Measurements from ENCODE around the gene DYNC1I1. TPM values are rescaled to one million over a fixed set of nuclear protein-coding genes. Genes with fewer than 3 reads are reported as not detected.

Gene DYNC1I1
- total and polyA plus RNA-seq, 10 donors = 0.21 to 7.5 (median 0.86) TPM

DNA sequence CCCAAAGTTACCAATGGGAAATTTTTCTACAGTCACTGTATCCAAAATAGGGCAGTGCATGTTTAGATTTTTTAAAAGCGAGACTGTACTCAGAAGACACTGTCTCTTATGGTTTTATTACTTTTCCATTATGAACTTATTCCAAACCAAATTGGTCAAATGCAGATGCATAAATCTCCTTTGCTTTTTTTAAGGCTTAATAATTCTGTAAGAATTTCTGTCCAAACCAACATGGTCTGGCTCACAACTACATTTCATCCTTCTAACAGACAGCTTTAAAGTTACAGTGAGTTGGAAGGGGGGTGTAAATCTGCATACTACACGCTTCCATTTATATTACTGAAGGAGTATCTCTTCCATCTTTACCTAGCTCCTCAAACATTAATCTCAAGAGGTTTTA is 350.4 kb downstream of the DYNC1I1 start:
- H3K27ac ChIP-seq = no peak overlapping the region
- DNase-seq = no peak
- intact Hi-C loops (cut with DNase I; ENCODE audit: low total_unique reads) = no loop called here
- H3K4me3 ChIP-seq = no peak overlapping the region
- H3K36me3 ChIP-seq = peaks cover 0 to 63% (median 17%) of the 10 kb centered on the region in 6 donors
- no peaks in the 10 kb centered on the region for H3K4me1 ChIP-seq
- no peak for TF ChIP-seq POLR2A (IDR thresholded peaks at IDR 0.05)
- TF ChIP-seq, protein P1, sequence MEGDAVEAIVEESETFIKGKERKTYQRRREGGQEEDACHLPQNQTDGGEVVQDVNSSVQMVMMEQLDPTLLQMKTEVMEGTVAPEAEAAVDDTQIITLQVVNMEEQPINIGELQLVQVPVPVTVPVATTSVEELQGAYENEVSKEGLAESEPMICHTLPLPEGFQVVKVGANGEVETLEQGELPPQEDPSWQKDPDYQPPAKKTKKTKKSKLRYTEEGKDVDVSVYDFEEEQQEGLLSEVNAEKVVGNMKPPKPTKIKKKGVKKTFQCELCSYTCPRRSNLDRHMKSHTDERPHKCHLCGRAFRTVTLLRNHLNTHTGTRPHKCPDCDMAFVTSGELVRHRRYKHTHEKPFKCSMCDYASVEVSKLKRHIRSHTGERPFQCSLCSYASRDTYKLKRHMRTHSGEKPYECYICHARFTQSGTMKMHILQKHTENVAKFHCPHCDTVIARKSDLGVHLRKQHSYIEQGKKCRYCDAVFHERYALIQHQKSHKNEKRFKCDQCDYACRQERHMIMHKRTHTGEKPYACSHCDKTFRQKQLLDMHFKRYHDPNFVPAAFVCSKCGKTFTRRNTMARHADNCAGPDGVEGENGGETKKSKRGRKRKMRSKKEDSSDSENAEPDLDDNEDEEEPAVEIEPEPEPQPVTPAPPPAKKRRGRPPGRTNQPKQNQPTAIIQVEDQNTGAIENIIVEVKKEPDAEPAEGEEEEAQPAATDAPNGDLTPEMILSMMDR (IDR thresholded peaks at IDR 0.05 in 8 of 11, conservative IDR thresholded peaks at IDR 0.05 in 3 of 11) = no peak
- no peak for TF ChIP-seq POLR2AphosphoS5 (IDR thresholded peaks at IDR 0.05)
- 93 to 97% (median 96%) methylated on average over 2 of the region's 2 CpGs for WGBS, 5 donors
- H3K27me3 ChIP-seq (replicated peaks in 1 of 7) = no peaks in the 10 kb centered on the region
- H3K9me3 ChIP-seq = no peaks in the 10 kb centered on the region

DNA sequence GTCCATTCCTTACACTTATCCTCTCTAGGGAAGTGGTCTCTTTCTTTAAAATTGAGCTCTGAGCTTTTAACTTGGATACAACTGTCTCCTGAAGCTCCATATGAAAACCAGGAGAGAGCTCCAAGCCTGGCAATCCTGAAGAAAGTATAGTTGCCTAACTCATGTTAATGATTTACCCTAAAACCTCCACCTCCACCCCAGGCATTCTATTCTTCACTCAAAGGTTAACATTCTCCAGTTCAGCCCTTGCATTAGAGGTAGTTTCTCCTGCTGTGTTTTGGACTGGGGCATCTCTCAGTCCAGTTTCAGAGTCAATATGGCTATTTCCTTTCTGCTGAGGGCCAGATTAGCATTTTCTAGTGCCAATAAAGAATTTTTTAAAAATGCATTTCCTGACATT is 354.0 kb downstream of the DYNC1I1 start:
- Histone ChIP-seq H3K27ac (no peak overlapping the region), H3K4me1 (no peaks in the 10 kb centered on the region), H3K9me3 (no peaks in the 10 kb centered on the region), H3K4me3 (no peak overlapping the region), H3K36me3 (peaks cover 0 to 70% (median 14%) of the 10 kb centered on the region in 6 donors), H3K27me3 (replicated peaks in 1 of 7) (no peaks in the 10 kb centered on the region)
- DNase-seq = no peak
- TF ChIP-seq, protein P1 (IDR thresholded peaks at IDR 0.05 in 8 of 11, conservative IDR thresholded peaks at IDR 0.05 in 3 of 11) = no peak
- no peak for TF ChIP-seq POLR2AphosphoS5 (IDR thresholded peaks at IDR 0.05)
- no peak for TF ChIP-seq POLR2A (IDR thresholded peaks at IDR 0.05)
- intact Hi-C loops (cut with DNase I; ENCODE audit: low total_unique reads) = no loop called here

DNA sequence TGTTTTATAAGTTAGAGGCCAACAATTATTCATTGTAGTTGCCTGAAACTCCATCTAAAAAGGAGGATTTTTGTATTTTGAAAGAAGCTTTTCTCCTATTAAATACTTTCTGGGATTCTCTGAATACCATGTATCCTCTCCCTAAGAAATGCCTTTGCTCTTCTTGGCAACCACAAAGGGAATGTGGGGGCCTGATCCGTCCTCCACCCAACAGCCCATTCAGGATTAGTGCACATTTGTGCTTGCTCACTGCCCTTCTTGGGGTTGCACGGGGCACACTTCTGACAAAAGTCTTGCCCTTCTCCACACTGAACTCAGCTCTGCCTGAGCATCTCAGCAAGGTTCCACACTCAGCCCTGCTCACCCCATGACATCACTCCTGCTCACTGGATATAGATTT is 355.4 kb downstream of the DYNC1I1 start:
- no peaks in the 10 kb centered on the region for H3K27me3 ChIP-seq (replicated peaks in 1 of 7)
- H3K27ac ChIP-seq = no peak overlapping the region
- H3K9me3 ChIP-seq = no peaks in the 10 kb centered on the region
- H3K4me1 ChIP-seq = no peaks in the 10 kb centered on the region
- H3K36me3 ChIP-seq = peaks cover 0 to 74% (median 15%) of the 10 kb centered on the region in 6 donors
- intact Hi-C loops (cut with DNase I; ENCODE audit: low total_unique reads) = no loop called here
- TF ChIP-seq POLR2AphosphoS5 (IDR thresholded peaks at IDR 0.05) = no peak
- no peak for TF ChIP-seq POLR2A (IDR thresholded peaks at IDR 0.05)
- TF ChIP-seq, protein P1 (IDR thresholded peaks at IDR 0.05 in 8 of 11, conservative IDR thresholded peaks at IDR 0.05 in 3 of 11) = no peak
- WGBS, 5 donors = 59 to 91% (median 84%) methylated on average over 2 of the region's 2 CpGs
- no peak for DNase-seq
- H3K4me3 ChIP-seq = no peak overlapping the region

DNA sequence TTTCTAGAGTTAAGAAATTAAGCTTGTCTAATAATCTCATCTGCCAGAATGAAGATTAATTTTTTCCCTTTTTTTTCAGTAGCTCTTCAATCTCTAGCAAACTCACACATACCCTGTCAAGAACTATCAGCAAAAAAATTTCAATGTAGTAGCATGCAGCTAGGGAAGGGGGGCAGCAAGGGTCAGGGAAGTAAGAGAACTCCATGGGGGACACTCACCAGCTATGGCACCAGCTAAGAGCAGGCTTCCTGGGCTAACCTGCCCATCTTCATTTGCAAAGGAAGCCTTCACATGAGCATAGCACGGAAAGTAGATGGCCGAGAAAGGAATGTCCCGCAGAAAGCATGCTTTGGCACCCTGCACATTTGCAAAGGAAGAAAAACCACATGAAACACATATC is 359.2 kb downstream of the DYNC1I1 start:
- Histone ChIP-seq H3K27me3 (replicated peaks in 1 of 7) (no peaks in the 10 kb centered on the region), H3K9me3 (no peaks in the 10 kb centered on the region), H3K4me3 (no peak overlapping the region), H3K36me3 (peaks cover 0 to 81% (median 15%) of the 10 kb centered on the region in 6 donors), H3K4me1 (no peaks in the 10 kb centered on the region), H3K27ac (no peak overlapping the region)
- 88 to 98% (median 96%) methylated on average over 3 of the region's 3 CpGs for WGBS, 5 donors
- intact Hi-C loops (cut with DNase I; ENCODE audit: low total_unique reads) = no loop called here
- no peak for TF ChIP-seq POLR2A (IDR thresholded peaks at IDR 0.05)
- TF ChIP-seq POLR2AphosphoS5 (IDR thresholded peaks at IDR 0.05) = no peak
- DNase-seq = no peak

DNA sequence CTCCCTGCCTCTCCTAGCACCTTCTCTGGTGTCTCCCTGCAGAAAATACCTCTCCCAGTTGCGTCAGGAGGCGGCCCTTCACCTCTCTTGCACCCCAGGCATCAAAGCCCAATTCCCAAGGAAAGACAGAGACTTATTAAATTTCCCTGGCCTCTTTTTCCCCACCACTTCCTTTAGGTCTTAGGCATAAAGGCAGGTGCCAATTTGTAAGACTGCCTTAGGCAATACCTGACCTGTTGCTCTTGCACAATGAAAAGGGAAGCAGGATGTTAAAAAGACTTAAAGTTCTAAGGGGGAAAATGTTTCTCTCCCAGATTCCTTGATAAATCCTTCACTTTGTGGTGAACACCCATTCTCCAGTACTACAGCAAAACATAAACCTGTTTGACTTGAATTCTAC is 362.9 kb downstream of the DYNC1I1 start:
- TF ChIP-seq POLR2A (IDR thresholded peaks at IDR 0.05) = no peak
- no peak for TF ChIP-seq POLR2AphosphoS5 (IDR thresholded peaks at IDR 0.05)
- TF ChIP-seq, protein P1 (IDR thresholded peaks at IDR 0.05 in 8 of 11, conservative IDR thresholded peaks at IDR 0.05 in 3 of 11) = no peak
- 82 to 100% (median 96%) methylated on average over 2 of the region's 2 CpGs for WGBS, 5 donors
- H3K4me3 ChIP-seq = no peak overlapping the region
- H3K27ac ChIP-seq = no peak overlapping the region
- DNase-seq = no peak
- H3K9me3 ChIP-seq = no peaks in the 10 kb centered on the region
- no peaks in the 10 kb centered on the region for H3K4me1 ChIP-seq
- peaks cover 0 to 68% (median 13%) of the 10 kb centered on the region in 6 donors for H3K36me3 ChIP-seq
- H3K27me3 ChIP-seq (replicated peaks in 1 of 7) = no peaks in the 10 kb centered on the region
- intact Hi-C loops (cut with DNase I; ENCODE audit: low total_unique reads) = no loop called here
